Panc1 (cell line): ENCODE measurements around the gene CHST15.

Source experiments
- CTCF ChIP-seq: fragments of 450-650 bp; IDR thresholded peaks from 2 replicates; pipeline ENCODE4 v1.5.1; 2017; ENCODE audit warnings: mild to moderate bottlenecking
- POLR2AphosphoS5 ChIP-seq: IDR thresholded peaks from 2 replicates; pipeline ENCODE4 v1.6.1; 2012; ENCODE audit warnings: mild to moderate bottlenecking, low read depth, low read length, moderate library complexity
- REST ChIP-seq, 2 experiments: IDR thresholded peaks; 2 replicates each; pipeline ENCODE4 v1.6.1; 2011 to 2012; ENCODE audit warnings: low read depth in 2 of 2, control low read depth in 1 of 2, low read length in 1 of 2, mild to moderate bottlenecking in 1 of 2, moderate library complexity in 1 of 2; ENCODE audit not compliant: insufficient read depth in 1 of 2
- SIN3A ChIP-seq: IDR thresholded peaks from 2 replicates; pipeline ENCODE4 v1.6.1; 2012; ENCODE audit warnings: low read depth, mild to moderate bottlenecking, low read length, moderate library complexity, borderline replicate concordance; ENCODE audit not compliant: insufficient read depth
- TCF7L2 ChIP-seq: IDR thresholded peaks from 2 replicates; pipeline ENCODE4 v1.6.1; 2011; ENCODE audit warnings: mild to moderate bottlenecking, low read depth, low read length, inconsistent platforms

GRCh38 chr10:123964953-123965352 is 128.4 kb downstream of the CHST15 start:
- TF ChIP-seq CTCF (no peak), POLR2AphosphoS5 (no peak), TCF7L2 (no peak), REST (IDR thresholded peaks at IDR 0.05; ENCODE audit: insufficient read depth in 1 of 2, low read depth in 2 of 2, low read length in 1 of 2) (no peak), SIN3A (no peak)
